SK-N-MC (cell line): ENCODE results near the gene SUPT5H.

Experiments
- DNase-seq: peaks from one replicate; pipeline ENCODE4 v3.0.0-alpha.2; 2011; ENCODE audit warnings: low read depth, low spot score
- H3K27ac ChIP-seq: fragments of 200-600 bp; sonication (generic); 2 replicates; pipeline ENCODE4 v1.5.1; 2016; ENCODE audit warnings: mixed run types
- H3K36me3 ChIP-seq: fragments of 200-600 bp; sonication (generic); 2 replicates; pipeline ENCODE4 v1.6.1; 2017; ENCODE audit warnings: antibody characterized with exemption, low read length, mixed read lengths; ENCODE audit not compliant: insufficient read depth
- H3K4me3 ChIP-seq: fragments of 200-600 bp; sonication (generic); 2 replicates; pipeline ENCODE4 v1.5.1; 2016
- H3K9ac ChIP-seq: fragments of 200-600 bp; sonication (generic); 2 replicates; pipeline ENCODE4 v1.8.0; 2017; ENCODE audit warnings: mixed run types, mixed read lengths; ENCODE audit not compliant: insufficient read length
- H3K9me3 ChIP-seq: fragments of 200-600 bp; sonication (generic); 2 replicates; pipeline ENCODE4 v1.6.1; 2017; ENCODE audit warnings: low read depth, mild to moderate bottlenecking, antibody characterized with exemption, low read length, moderate library complexity, mixed read lengths
- EZH2 ChIP-seq: fragments of 200-600 bp; sonication (generic); IDR thresholded peaks from one replicate; pipeline ENCODE4 v1.6.1; 2017; ENCODE audit warnings: antibody characterized with exemption
- FOXP2 ChIP-seq: optimal IDR thresholded peaks from 2 replicates; pipeline ENCODE3; 2011; ENCODE audit warnings: mild to moderate bottlenecking, moderate library complexity; ENCODE audit not compliant: insufficient read depth; ENCODE audit errors: extremely low read length, control extremely low read depth
- POLR2AphosphoS5 ChIP-seq: IDR thresholded peaks from 2 replicates; pipeline ENCODE4 v1.6.1; 2012; ENCODE audit warnings: mild to moderate bottlenecking, low read depth, low read length, borderline replicate concordance

Gene SUPT5H

DNA sequence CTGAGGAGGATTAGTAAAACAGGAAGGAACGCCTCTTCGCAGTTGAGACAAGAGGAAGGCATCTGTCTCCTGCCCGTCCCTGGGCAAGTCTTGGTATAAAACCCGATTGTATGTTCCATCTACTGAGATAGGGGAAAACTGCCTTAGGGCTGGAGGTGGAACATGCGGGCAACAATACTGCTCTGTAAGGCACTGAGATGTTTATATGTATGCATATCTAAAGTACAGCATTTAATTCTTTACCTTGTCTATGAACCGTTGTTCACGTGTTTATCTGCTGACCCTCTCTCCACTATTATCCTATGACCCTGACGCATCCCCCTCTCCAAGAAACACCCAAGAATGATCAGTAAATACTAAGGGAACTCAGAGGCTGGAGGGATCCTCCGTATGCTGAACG, 34.5 kb downstream of the SUPT5H start:
- Histone ChIP-seq H3K9ac (peak overlapping the region; percentile 100), H3K9me3 (no peaks in the 10 kb centered on the region), H3K4me3 (peak overlapping the region; percentile 97), H3K36me3 (peaks cover 22% of the 10 kb centered on the region; the same call in 1 of the 2 replicates), H3K27ac (peak overlapping the region; percentile 81)
- TF ChIP-seq EZH2: no peak
- TF ChIP-seq FOXP2: no peak
- TF ChIP-seq POLR2AphosphoS5: no peak
- no peak for DNase-seq

DNA sequence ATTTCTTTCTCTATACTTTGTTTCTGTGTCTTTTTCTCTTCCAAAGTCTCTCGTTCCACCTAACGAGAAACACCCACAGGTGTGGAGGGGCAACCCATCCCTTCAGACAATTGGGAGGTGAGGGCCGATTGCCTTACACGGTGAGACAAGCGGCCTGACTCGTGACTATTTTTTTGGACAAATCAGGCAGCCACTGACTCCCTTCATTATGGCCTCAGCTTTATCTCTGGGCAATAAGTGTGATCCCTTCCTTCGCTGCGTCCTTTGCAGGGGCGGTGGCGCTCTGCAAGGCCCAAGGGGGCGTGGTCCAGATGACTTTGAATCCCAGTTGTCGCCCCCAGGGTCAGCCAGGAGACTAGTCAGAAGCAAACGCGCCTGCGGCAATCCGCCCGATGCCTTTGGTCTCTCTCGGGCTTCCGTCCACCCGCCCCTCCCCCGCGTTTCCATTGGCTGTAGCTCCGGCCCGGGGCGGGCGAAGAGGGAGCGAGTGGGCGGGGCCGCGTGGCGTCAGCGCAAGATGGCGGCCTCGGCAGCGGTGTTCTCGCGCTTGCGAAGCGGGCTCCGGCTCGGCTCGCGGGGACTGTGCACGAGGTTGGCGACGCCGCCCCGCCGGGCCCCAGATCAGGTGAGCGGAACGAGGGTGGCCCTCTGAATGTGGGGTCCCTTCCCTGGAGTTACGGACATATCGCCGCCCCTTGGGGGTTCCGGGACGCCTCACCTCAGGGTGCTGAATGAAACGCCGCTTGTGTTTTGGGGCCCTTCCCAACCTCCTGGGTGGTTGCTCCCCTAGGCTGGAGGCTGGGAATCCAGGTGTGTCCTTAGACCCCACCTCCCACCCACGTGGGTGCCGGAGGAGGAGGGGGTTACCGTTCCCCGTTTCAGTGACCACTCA, 35.2 kb downstream of the SUPT5H start, which contains the start of gene TIMM50:
TSS of gene TIMM50 (plus strand) at position 502 of the 892 bp plus-strand sequence. CDS start at position 518, 16 bp downstream.
- Histone ChIP-seq H3K9ac (peak within 1 kb of the TSS; percentile 100), H3K9me3 (no peaks in the 10 kb centered on the region), H3K4me3 (peak within 1 kb of the TSS; percentile 97), H3K27ac (peak within 1 kb of the TSS; percentile 87), H3K36me3 (peaks cover 24% of the 10 kb centered on the region; the same call in 1 of the 2 replicates)
- DNase-seq: peak; percentile 39
- peak; percentile 89; the same call in 1 of the 2 replicates for TF ChIP-seq POLR2AphosphoS5
- TF ChIP-seq FOXP2: no peak
- no peak for TF ChIP-seq EZH2

GRCh38 chr19:39481229-39481545, 35.8 kb downstream of the SUPT5H start:
- TF ChIP-seq POLR2AphosphoS5: no peak
- DNase-seq: no peak
- Histone ChIP-seq H3K27ac (peak overlapping the region; percentile 87), H3K36me3 (peaks cover 22% of the 10 kb centered on the region; the same call in 1 of the 2 replicates), H3K9me3 (no peaks in the 10 kb centered on the region), H3K4me3 (peak overlapping the region; percentile 97), H3K9ac (peak overlapping the region; percentile 100)

GRCh38 chr19:39481676-39482075, 36.3 kb downstream of the SUPT5H start:
- Histone ChIP-seq H3K4me3 (peak overlapping the region; percentile 97), H3K9me3 (no peaks in the 10 kb centered on the region), H3K9ac (peak overlapping the region; percentile 100), H3K36me3 (peaks cover 24% of the 10 kb centered on the region; the same call in 1 of the 2 replicates), H3K27ac (no peak overlapping the region)
- DNase-seq: no peak
- TF ChIP-seq FOXP2 (no peak), EZH2 (no peak), POLR2AphosphoS5 (no peak)

DNA sequence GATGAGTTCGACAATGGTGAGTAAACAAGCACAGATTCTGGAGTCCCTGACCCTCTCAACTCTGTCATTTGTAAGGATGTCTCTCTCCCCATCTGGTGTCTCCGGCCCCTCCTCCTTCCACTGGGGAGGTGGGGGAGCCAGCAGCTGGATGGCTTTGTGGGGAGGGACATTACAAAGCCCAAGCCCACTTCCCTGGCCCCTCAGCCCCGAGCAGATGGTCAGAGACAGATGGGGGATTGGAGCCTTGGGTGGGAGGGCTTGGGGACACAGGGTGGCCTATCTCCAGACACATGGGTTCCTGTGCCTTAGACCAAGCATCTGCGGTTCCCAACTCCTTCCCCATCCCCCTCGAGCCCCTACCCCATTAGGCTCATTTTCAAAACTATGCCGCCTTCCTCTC, 37.8 kb downstream of the SUPT5H start:
- no peak for TF ChIP-seq POLR2AphosphoS5
- no peak for TF ChIP-seq EZH2
- TF ChIP-seq FOXP2: no peak
- Histone ChIP-seq H3K9me3 (no peaks in the 10 kb centered on the region), H3K4me3 (no peak overlapping the region), H3K36me3 (peaks cover 33% of the 10 kb centered on the region; the same call in 1 of the 2 replicates), H3K9ac (no peak overlapping the region), H3K27ac (no peak overlapping the region)
- no peak for DNase-seq

DNA sequence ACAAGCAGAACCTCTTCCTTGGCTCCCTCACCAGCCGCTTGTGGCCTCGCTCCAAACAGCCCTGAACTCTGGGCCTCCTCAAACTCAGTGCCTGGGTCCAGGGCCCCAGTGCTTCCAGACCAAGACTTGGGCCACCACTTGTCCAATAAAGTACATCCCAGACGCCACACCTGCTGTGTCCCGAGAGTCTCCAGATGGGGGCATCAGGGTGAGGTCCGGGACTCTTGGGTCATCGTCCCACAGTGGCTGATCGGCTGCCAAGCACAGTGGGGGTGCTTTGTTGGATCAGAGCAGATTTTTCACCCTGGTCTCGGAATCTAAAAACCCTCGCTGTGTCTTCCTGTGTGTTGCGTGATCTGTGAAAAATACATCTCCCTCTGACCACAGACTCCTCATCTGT, 44.4 kb downstream of the SUPT5H start:
- Histone ChIP-seq H3K27ac (no peak overlapping the region), H3K9ac (no peak overlapping the region), H3K9me3 (no peaks in the 10 kb centered on the region), H3K36me3 (peaks cover 46% of the 10 kb centered on the region; the same call in 1 of the 2 replicates), H3K4me3 (no peak overlapping the region)
- no peak for TF ChIP-seq FOXP2
- no peak for TF ChIP-seq EZH2
- TF ChIP-seq POLR2AphosphoS5: no peak
- DNase-seq: no peak

DNA sequence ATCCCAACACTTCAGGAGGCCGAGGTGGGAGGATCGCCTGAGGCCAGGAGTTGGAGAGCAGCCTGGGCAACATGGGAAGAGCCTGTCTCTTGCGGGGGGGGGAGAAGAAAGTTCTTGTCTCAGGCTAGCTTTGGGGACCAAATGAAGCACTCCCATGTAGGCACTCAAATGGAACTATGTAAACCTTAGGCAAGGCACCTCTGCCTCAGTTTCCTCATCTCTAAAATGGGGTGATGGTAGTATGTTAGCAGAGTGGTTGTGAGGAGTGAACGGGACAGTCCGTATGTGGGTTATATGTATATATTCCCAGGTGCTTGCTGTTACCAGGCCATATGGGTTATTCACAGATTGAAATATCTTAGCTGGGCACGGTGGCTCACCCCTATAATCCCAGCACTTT, 46.8 kb downstream of the SUPT5H start:
- H3K27ac ChIP-seq: no peak overlapping the region
- DNase-seq: no peak
- H3K4me3 ChIP-seq: no peak overlapping the region
- peaks cover 28% of the 10 kb centered on the region; the same call in 1 of the 2 replicates for H3K36me3 ChIP-seq
- no peak overlapping the region for H3K9ac ChIP-seq
- no peak for TF ChIP-seq POLR2AphosphoS5
- TF ChIP-seq EZH2: no peak
- TF ChIP-seq FOXP2: no peak
- H3K9me3 ChIP-seq: no peaks in the 10 kb centered on the region

DNA sequence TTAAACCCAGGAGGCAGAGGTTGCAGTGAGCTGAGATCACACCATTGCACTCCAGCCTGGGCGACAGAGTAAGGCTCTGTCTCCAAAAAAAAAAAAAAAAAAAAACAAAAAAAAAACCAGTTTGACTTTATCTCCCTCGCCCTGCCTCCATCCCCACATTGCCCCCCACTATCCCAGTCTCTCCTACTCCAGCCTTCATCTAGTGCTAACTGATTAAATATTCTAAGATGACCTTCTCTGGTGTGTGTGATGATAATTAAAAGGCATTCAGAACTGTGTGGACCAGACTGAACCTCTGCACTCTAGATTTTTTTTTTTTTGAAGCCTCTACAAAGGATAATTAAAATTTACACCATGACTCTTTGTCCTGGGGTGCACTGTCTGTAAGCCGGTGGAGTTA, 47.4 kb downstream of the SUPT5H start:
- TF ChIP-seq POLR2AphosphoS5: no peak
- no peak for TF ChIP-seq FOXP2
- TF ChIP-seq EZH2: no peak
- Histone ChIP-seq H3K27ac (no peak overlapping the region; the same call in 1 of the 2 replicates), H3K36me3 (peaks cover 27% of the 10 kb centered on the region; the same call in 1 of the 2 replicates), H3K4me3 (no peak overlapping the region), H3K9me3 (no peaks in the 10 kb centered on the region), H3K9ac (no peak overlapping the region)
- DNase-seq: no peak
